ENCODE results near the gene FOXA1.

FOXA1 gene

GRCh38 chr14:37625597-37626595 lies 30.8 kb upstream of the FOXA1 start:
- H3K4me3 ChIP-seq (ENCODE audit: low read depth, low read length) = no peak overlapping the region
- TF ChIP-seq CTCF (IDR thresholded peaks at IDR 0.05; ENCODE audit: borderline replicate concordance, insufficient read depth, low read depth, low read length) = no peak

- H3K4me3 ChIP-seq (ENCODE audit: low read depth, low read length) = no peak overlapping the region
- TF ChIP-seq CTCF (IDR thresholded peaks at IDR 0.05; ENCODE audit: borderline replicate concordance, insufficient read depth, low read depth, low read length) = no peak
These were observed 28.9 kb upstream of the FOXA1 start for GRCh38 chr14:37623971-37624370.

- TF ChIP-seq CTCF (IDR thresholded peaks at IDR 0.05; ENCODE audit: borderline replicate concordance, insufficient read depth, low read depth, low read length) = no peak
- H3K4me3 ChIP-seq (ENCODE audit: low read depth, low read length) = no peak overlapping the region
These were observed 28.4 kb upstream of the FOXA1 start for GRCh38 chr14:37623426-37623951.

- no peak for TF ChIP-seq CTCF (IDR thresholded peaks at IDR 0.05; ENCODE audit: borderline replicate concordance, insufficient read depth, low read depth, low read length)
- H3K4me3 ChIP-seq (ENCODE audit: low read depth, low read length) = no peak overlapping the region
These were observed 27.3 kb upstream of the FOXA1 start for GRCh38 chr14:37622231-37622923.

GRCh38 chr14:37620856-37621255 lies 25.8 kb upstream of the FOXA1 start:
- no peak overlapping the region for H3K4me3 ChIP-seq (ENCODE audit: low read depth, low read length)
- no peak for TF ChIP-seq CTCF (IDR thresholded peaks at IDR 0.05; ENCODE audit: borderline replicate concordance, insufficient read depth, low read depth, low read length)

GRCh38 chr14:37618498-37619028 lies 23.5 kb upstream of the FOXA1 start:
- TF ChIP-seq CTCF (IDR thresholded peaks at IDR 0.05; ENCODE audit: borderline replicate concordance, insufficient read depth, low read depth, low read length) = no peak
- no peak overlapping the region for H3K4me3 ChIP-seq (ENCODE audit: low read depth, low read length)

All from GM12875 (cell line).